Endothelial cell (in vitro differentiated cells): ENCODE measurements around the gene CACNA1F. TPM values are rescaled to one million over a fixed set of nuclear protein-coding genes. Genes with fewer than 3 reads are reported as not detected.

ENCODE experiments used
- DNase-seq: peaks from one replicate; pipeline ENCODE4 v3.0.0; 2021; ENCODE audit warnings: low spot score
- H3K27ac Mint-ChIP-seq: one replicate; pipeline ENCODE4 v1.8.0; 2021; ENCODE audit warnings: mixed read lengths, inconsistent platforms; ENCODE audit not compliant: unreplicated experiment
- H3K27me3 Mint-ChIP-seq: one replicate; pipeline ENCODE4 v1.8.0; 2021; ENCODE audit warnings: mild to moderate bottlenecking, moderate library complexity, mixed read lengths, inconsistent platforms; ENCODE audit not compliant: unreplicated experiment
- H3K36me3 Mint-ChIP-seq: one replicate; pipeline ENCODE4 v1.8.0; 2021; ENCODE audit warnings: mild to moderate bottlenecking, low read depth, mixed read lengths, inconsistent platforms; ENCODE audit not compliant: unreplicated experiment
- H3K4me1 Mint-ChIP-seq: one replicate; pipeline ENCODE4 v1.8.0; 2021; ENCODE audit warnings: mild to moderate bottlenecking, mixed read lengths, inconsistent platforms; ENCODE audit not compliant: unreplicated experiment
- H3K4me3 Mint-ChIP-seq: one replicate; pipeline ENCODE4 v1.8.0; 2021; ENCODE audit warnings: mild to moderate bottlenecking, mixed read lengths, inconsistent platforms; ENCODE audit not compliant: unreplicated experiment
- H3K9me3 Mint-ChIP-seq: one replicate; pipeline ENCODE4 v1.8.0; 2021; ENCODE audit warnings: mixed read lengths, inconsistent platforms; ENCODE audit not compliant: unreplicated experiment
- CTCF ChIP-seq: fragments of 200-600 bp; sonication (generic); IDR thresholded peaks from one replicate; pipeline ENCODE4 v1.5.0; 2021; ENCODE audit warnings: antibody characterized with exemption; ENCODE audit not compliant: unreplicated experiment
- total RNA-seq: library from RNA; stranded (reverse); fragmentation: NEBNext Ultra II Directional; extraction: Animal tissue kit (Norgen Biotek cat#: 25700); gene quantifications from one replicate; pipeline ENCODE4 v1.2.1, GENCODE V29; 2021; ENCODE audit not compliant: unreplicated experiment

Gene CACNA1F
- total RNA-seq, 1 donor from 2014 or later, result 0.59 TPM

GRCh38 chrX:49242545-49243066, 9.5 kb upstream of the CACNA1F start:
- peak overlapping the region; percentile 48 for H3K27ac Mint-ChIP-seq
- H3K4me1 Mint-ChIP-seq, result peaks cover 2% of the 10 kb centered on the region
- no peak overlapping the region for H3K4me3 Mint-ChIP-seq
- H3K27me3 Mint-ChIP-seq, result no peaks in the 10 kb centered on the region
- DNase-seq, result no peak
- H3K9me3 Mint-ChIP-seq, result no peaks in the 10 kb centered on the region
- H3K36me3 Mint-ChIP-seq, result peaks cover 8% of the 10 kb centered on the region
- no peak for TF ChIP-seq CTCF

- TF ChIP-seq CTCF, result no peak
- Mint-ChIP-seq H3K4me3 (no peak overlapping the region), H3K4me1 (peaks cover 18% of the 10 kb centered on the region), H3K27ac (no peak overlapping the region), H3K9me3 (no peaks in the 10 kb centered on the region), H3K36me3 (peaks cover 3% of the 10 kb centered on the region), H3K27me3 (no peaks in the 10 kb centered on the region)
- no peak for DNase-seq
These were observed 5.6 kb upstream of the CACNA1F start for GRCh38 chrX:49238735-49239134.

GRCh38 chrX:49237060-49237459, 3.9 kb upstream of the CACNA1F start:
- peaks cover 18% of the 10 kb centered on the region for H3K4me1 Mint-ChIP-seq
- no peak for TF ChIP-seq CTCF
- peak overlapping the region; percentile 65 for H3K4me3 Mint-ChIP-seq
- no peaks in the 10 kb centered on the region for H3K9me3 Mint-ChIP-seq
- peak overlapping the region; percentile 78 for H3K27ac Mint-ChIP-seq
- no peaks in the 10 kb centered on the region for H3K27me3 Mint-ChIP-seq
- DNase-seq, result no peak
- no peaks in the 10 kb centered on the region for H3K36me3 Mint-ChIP-seq

- Mint-ChIP-seq H3K4me3 (no peak overlapping the region), H3K27ac (no peak overlapping the region), H3K4me1 (peaks cover 16% of the 10 kb centered on the region), H3K9me3 (no peaks in the 10 kb centered on the region), H3K36me3 (no peaks in the 10 kb centered on the region), H3K27me3 (no peaks in the 10 kb centered on the region)
- DNase-seq, result no peak
- TF ChIP-seq CTCF, result no peak
These were observed 881 bp upstream of the CACNA1F start for GRCh38 chrX:49233887-49234555.

- no peak overlapping the region for H3K4me3 Mint-ChIP-seq
These were observed 615 bp downstream of the CACNA1F start for GRCh38 chrX:49232525-49232924.

More at GRCh38 chrX:49232525-49232924, 615 bp downstream of the CACNA1F start:
- TF ChIP-seq CTCF, result no peak
- DNase-seq, result no peak
- peaks cover 16% of the 10 kb centered on the region for H3K4me1 Mint-ChIP-seq
- H3K27ac Mint-ChIP-seq, result no peak overlapping the region
- peaks cover 2% of the 10 kb centered on the region for H3K27me3 Mint-ChIP-seq
- H3K36me3 Mint-ChIP-seq, result no peaks in the 10 kb centered on the region
- H3K9me3 Mint-ChIP-seq, result no peaks in the 10 kb centered on the region
